NT2/D1 (cell line): ENCODE results near the gene CCT7.

Experiments
- DNase-seq: peaks from one replicate; pipeline ENCODE4 v3.0.0-alpha.2; 2011; ENCODE audit warnings: low read depth, low spot score
- H3K27me3 ChIP-seq: 2 replicates; pipeline ENCODE4 v1.6.0; 2011; ENCODE audit warnings: mild to moderate bottlenecking; ENCODE audit not compliant: insufficient read length, insufficient read depth
- H3K36me3 ChIP-seq: 2 replicates; pipeline ENCODE4 v1.6.1; 2011; ENCODE audit warnings: mild to moderate bottlenecking, low read length, mixed read lengths; ENCODE audit not compliant: insufficient read depth, insufficient read length
- H3K4me1 ChIP-seq: 2 replicates; pipeline ENCODE4 v1.5.1; 2011; ENCODE audit not compliant: insufficient read depth, insufficient read length
- H3K4me3 ChIP-seq: 2 replicates; pipeline ENCODE4 v1.5.1; 2011; ENCODE audit warnings: low read depth; ENCODE audit not compliant: insufficient read length
- H3K9ac ChIP-seq: 2 replicates; pipeline ENCODE4 v1.6.0; 2011; ENCODE audit warnings: low read depth; ENCODE audit not compliant: insufficient read length
- H3K9me3 ChIP-seq: 2 replicates; pipeline ENCODE4 v1.5.1; 2011; ENCODE audit warnings: mild to moderate bottlenecking, low read length; ENCODE audit not compliant: insufficient read depth
- SUZ12 ChIP-seq: IDR thresholded peaks from 2 replicates; pipeline ENCODE4 v1.6.1; 2011; ENCODE audit not compliant: insufficient read length, insufficient read depth; ENCODE audit errors: extremely low read depth
- YY1 ChIP-seq: IDR thresholded peaks from 2 replicates; pipeline ENCODE4 v1.6.1; 2011; ENCODE audit not compliant: insufficient read length, insufficient read depth
- ZNF274 ChIP-seq: IDR thresholded peaks from 2 replicates; pipeline ENCODE4 v1.6.1; 2011; ENCODE audit warnings: mild to moderate bottlenecking, low read depth, low read length

The CCT7 gene

GRCh38 chr2:73263540-73264331, 29.6 kb downstream of the CCT7 start:
- no peaks in the 10 kb centered on the region for H3K9me3 ChIP-seq
- H3K4me3 ChIP-seq = no peak overlapping the region
- peaks cover 23% of the 10 kb centered on the region for H3K27me3 ChIP-seq
- TF ChIP-seq ZNF274 (no peak), SUZ12 (no peak), YY1 (no peak)
- peaks cover 10% of the 10 kb centered on the region for H3K4me1 ChIP-seq
- no peak overlapping the region for H3K9ac ChIP-seq
- H3K36me3 ChIP-seq = no peaks in the 10 kb centered on the region
- DNase-seq = no peak

GRCh38 chr2:73264332-73264606, 30.2 kb downstream of the CCT7 start:
- no peak for DNase-seq

GRCh38 chr2:73264783-73265182, 30.7 kb downstream of the CCT7 start:
- H3K4me3 ChIP-seq = no peak overlapping the region
- H3K27me3 ChIP-seq = peaks cover 32% of the 10 kb centered on the region
- peaks cover 10% of the 10 kb centered on the region for H3K4me1 ChIP-seq
- no peak overlapping the region for H3K9ac ChIP-seq
- H3K36me3 ChIP-seq = no peaks in the 10 kb centered on the region
- no peaks in the 10 kb centered on the region for H3K9me3 ChIP-seq
- no peak for DNase-seq
- TF ChIP-seq YY1 = no peak

More at GRCh38 chr2:73264332-73264606, 30.2 kb downstream of the CCT7 start:
- Histone ChIP-seq H3K9me3 (no peaks in the 10 kb centered on the region), H3K4me3 (no peak overlapping the region), H3K27me3 (peaks cover 28% of the 10 kb centered on the region), H3K36me3 (no peaks in the 10 kb centered on the region), H3K9ac (no peak overlapping the region), H3K4me1 (peaks cover 10% of the 10 kb centered on the region)
- no peak for TF ChIP-seq ZNF274
- TF ChIP-seq SUZ12 = no peak
- no peak for TF ChIP-seq YY1

- Histone ChIP-seq H3K4me3 (no peak overlapping the region), H3K4me1 (peaks cover 8% of the 10 kb centered on the region), H3K9ac (no peak overlapping the region), H3K9me3 (no peaks in the 10 kb centered on the region), H3K27me3 (peaks cover 39% of the 10 kb centered on the region), H3K36me3 (no peaks in the 10 kb centered on the region)
- DNase-seq = no peak
- TF ChIP-seq ZNF274 = no peak
- TF ChIP-seq YY1 = no peak
- no peak for TF ChIP-seq SUZ12
These were observed 31.4 kb downstream of the CCT7 start for GRCh38 chr2:73265298-73266060.

GRCh38 chr2:73266061-73266901, 32.2 kb downstream of the CCT7 start:
- Histone ChIP-seq H3K4me1 (peaks cover 7% of the 10 kb centered on the region), H3K9ac (no peak overlapping the region), H3K4me3 (no peak overlapping the region), H3K9me3 (no peaks in the 10 kb centered on the region), H3K27me3 (peaks cover 47% of the 10 kb centered on the region), H3K36me3 (no peaks in the 10 kb centered on the region)
- no peak for TF ChIP-seq SUZ12
- no peak for TF ChIP-seq ZNF274
- no peak for DNase-seq

GRCh38 chr2:73267008-73267407, 32.9 kb downstream of the CCT7 start:
- no peak for DNase-seq
- H3K9me3 ChIP-seq = no peaks in the 10 kb centered on the region
- no peak overlapping the region for H3K9ac ChIP-seq
- no peaks in the 10 kb centered on the region for H3K36me3 ChIP-seq
- H3K27me3 ChIP-seq = peaks cover 47% of the 10 kb centered on the region
- TF ChIP-seq YY1 (no peak), SUZ12 (no peak), ZNF274 (no peak)
- no peak overlapping the region for H3K4me3 ChIP-seq
- H3K4me1 ChIP-seq = peaks cover 7% of the 10 kb centered on the region

GRCh38 chr2:73268366-73268829, 34.3 kb downstream of the CCT7 start:
- peak overlapping the region; percentile 51 for H3K9ac ChIP-seq
- TF ChIP-seq YY1 (no peak), ZNF274 (no peak), SUZ12 (no peak)
- no peaks in the 10 kb centered on the region for H3K36me3 ChIP-seq
- H3K4me3 ChIP-seq = peak overlapping the region; percentile 40
- no peaks in the 10 kb centered on the region for H3K9me3 ChIP-seq
- peaks cover 7% of the 10 kb centered on the region for H3K4me1 ChIP-seq
- H3K27me3 ChIP-seq = peaks cover 47% of the 10 kb centered on the region
- no peak for DNase-seq
